ENCODE measurements around the gene SORCS1.

- TF ChIP-seq CTCF (IDR thresholded peaks at IDR 0.05), result no peak
- no peak for TF ChIP-seq EZH2 (IDR thresholded peaks at IDR 0.05; ENCODE audit: borderline replicate concordance, insufficient read depth, low read depth, low read length, poor library complexity, severe bottlenecking)
Observed at GRCh38 chr10:106565546-106565945, 599.0 kb downstream of the SORCS1 start.
